NCI-H2029 (cell line): Measurements from ENCODE around the gene LAMA3.
"Not testable (repeated sequence)": the region's sequence is repeated elsewhere in the genome, so short reads cannot be mapped to it uniquely, and the experiment has no call there.

Experiments
- DNase-seq: peaks from one replicate; lab custom pipeline; 2025; lab: John Stamatoyannopoulos, UW

The LAMA3 gene

DNA sequence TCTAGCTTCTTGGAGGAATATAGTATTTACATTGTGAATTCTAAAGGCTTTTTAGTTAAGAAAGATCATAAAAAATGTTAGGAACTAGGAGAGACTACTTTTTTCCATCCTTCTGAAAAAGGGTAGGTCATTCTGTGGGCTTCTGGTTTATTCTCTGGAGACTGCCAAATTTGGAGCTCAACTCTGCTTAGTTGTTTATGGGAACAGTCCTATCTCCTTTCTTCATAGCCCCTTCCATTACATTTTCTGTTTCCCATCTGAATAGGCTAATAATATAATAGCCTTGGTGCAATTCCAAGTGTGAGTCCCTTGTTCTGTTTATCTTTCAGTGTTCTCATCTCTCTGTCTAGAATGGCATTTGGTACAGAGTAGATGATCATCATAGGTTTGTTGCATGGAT, 15.6 kb downstream of the LAMA3 start:
- DNase-seq: no peak

DNA sequence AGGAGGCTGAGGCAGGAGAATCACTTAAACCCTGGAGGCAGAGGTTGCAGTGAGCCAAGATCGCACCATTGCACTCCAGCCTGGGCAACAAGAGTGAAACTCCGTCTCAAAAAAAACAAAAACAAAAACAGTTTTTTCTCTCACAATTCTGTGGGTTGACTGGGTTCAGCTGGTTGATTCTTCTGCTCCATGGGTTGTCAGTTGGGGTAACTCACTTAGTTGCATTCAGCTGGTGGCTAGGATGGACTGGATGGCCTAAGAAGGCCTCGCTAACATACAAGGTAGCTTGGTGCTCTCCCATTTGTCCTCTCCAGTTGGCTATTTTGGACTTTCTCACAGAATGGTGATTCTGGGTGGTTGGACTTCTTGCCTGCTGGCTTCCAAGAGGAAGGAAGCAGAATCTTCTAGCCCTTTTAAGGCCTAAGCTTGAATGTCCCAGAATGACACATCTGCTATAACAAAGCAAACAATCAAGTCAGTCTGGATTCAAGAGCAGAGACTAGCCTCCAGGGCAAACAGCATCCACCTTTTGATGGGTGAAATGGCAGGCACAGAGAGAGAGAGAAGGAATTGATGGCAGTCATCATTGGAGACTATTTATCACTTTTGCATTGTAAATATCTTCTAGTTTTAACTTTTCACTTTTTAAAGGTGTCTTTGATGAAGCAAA, 17.9 kb downstream of the LAMA3 start:
- DNase-seq: no peak

DNA sequence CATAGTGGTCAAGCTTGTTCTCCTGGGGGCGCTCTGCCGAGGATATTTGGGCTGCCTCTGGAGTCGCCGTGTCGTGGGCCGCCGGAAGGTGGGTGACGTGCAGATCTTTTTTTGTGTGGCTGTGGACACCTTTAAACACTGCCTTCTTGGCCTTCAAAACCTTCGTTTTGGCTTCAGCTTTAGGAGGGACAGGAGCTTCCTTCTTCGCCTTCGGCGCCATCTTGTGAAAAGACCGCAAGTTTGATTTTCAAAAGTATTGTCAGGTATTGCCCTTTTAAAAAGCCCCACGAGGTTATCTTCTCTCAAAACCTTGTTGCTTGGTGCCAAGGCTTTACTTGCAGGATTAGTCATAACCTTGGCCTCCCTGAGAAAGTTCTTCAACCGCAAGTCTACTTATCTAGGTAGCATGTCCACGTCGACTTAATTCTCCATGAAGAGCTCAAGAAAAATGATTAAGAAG, 20.8 kb downstream of the LAMA3 start:
- no peak for DNase-seq

DNA sequence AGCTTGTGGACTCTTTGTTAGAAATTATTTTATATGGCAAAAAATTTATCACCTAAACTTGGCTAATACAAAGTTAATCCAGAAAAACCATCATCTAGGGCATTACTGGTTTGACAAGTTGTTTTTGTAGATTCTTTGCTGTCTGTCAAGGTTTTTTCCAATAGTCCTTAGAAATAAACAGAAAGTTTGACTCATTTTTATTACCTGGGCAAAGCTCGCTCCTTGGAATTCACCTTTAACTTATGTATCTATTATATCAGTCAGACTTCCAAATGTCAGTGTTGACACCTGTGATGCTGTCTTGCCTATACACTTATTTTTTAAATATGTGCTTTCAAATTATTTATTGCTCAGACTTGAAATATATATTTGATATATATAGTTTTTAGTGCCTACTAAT, 21.7 kb downstream of the LAMA3 start:
- no peak for DNase-seq

DNA sequence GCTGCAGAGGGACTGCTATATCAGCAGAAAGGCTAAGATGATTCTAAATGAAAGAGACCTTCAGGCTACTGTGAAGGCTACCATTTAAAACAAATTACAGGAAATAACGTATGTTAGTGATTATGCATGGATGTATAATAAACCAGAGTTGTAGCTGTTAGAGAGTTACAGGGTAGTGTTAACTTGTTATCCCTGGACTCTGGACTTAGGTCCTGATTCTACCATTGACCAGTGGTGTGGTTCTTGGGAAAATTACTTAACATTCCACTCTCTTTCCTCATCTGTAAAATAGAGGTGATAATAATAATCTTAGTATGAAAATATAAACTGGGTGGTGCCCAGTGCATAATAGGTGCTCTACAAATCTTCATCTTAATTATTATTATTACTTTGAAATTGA, 22.2 kb downstream of the LAMA3 start:
- no peak for DNase-seq

DNA sequence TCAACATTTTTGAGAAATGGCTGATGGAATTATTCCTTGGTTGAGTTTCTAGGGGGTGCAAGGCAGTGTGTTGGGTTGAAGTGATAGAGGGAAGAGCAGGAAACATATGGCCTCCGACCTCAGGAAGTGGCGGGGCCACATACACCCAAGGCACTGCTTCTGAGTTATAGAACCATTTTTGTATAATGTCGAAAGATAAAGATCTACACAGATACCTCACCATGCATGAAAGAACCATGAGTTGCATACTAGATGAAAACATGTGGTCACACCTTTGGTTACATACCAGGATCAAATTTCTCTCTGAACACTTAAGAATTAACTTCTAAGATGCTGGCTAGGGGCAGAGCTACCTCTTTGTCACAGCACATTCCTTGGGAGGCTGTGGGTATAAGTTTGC, 23.2 kb downstream of the LAMA3 start:
- DNase-seq: no peak

DNA sequence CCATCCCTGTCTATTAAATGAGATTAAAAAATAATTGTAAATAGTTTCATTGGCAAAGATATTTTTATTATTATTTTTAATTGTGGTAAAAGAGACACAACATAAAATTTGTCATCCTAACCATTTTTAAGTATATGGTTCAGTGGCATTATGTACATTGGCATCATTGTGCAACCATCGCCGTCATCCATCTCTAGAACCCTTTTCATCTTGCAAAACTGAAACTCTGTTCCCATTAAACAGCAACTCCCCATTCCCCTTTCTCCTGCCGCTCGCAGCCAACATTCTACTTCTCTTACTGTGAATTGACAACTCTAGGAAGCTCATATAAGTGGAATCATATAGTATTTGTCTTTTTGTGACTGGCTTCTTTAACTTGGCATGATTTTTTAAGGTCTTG, 25.3 kb downstream of the LAMA3 start:
- DNase-seq: no peak

DNA sequence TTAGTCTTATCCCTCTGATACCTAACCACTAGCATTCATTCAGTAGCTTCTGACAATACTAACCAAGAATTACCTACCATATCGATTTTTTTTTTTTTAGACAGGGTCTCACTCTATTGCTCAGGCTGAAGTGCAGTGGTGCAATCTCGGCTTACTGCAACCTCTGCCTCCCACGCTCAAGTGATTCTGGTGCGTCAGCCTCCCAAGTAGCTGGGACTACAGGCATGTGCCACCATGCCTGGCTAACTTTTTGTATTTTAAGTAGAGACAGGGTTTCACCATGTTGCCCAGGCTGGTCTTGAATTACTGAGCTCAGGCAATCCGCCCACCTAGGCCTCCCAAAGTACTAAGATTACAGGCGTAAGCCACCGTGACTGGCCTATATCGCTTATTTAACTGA, 26.8 kb downstream of the LAMA3 start:
- DNase-seq: not testable (repeated sequence)

DNA sequence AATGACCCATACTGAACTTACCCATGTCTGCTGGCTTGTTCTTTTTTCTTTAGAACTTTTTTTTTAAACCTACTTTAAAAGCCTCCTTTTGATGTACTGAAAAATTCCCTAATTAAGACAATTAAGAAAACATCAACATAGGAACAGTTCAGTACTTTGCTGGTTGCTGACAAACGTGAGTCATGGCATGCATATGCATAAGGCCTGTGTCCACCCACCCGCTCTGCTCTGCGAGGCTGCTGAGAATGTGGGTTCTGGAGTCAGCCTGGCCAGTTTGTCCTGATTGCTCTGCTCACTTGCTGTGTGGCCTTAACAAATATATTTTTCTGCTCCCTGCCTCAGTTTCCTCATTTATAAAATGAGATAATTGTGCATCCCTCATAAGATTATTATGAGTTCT, 27.3 kb downstream of the LAMA3 start:
- no peak for DNase-seq

DNA sequence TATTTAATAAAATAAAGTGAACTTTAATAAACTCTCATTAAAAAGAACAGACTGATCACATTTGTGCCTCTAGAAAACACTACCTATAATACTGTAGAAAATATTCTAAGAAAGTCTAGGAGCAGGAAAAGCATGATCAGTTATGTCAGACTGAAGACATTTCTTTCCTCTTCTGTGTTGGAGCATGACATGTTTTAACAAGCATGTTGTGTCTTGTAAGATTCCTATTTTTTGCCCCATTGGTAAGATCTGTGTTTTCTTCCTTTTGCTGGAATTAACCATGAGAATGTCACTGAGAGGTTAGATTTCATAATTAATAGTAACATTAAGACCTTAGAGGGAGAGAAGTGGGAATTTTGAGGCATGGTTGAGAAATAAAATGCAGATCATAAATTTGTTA, 27.7 kb downstream of the LAMA3 start:
- DNase-seq: no peak

DNA sequence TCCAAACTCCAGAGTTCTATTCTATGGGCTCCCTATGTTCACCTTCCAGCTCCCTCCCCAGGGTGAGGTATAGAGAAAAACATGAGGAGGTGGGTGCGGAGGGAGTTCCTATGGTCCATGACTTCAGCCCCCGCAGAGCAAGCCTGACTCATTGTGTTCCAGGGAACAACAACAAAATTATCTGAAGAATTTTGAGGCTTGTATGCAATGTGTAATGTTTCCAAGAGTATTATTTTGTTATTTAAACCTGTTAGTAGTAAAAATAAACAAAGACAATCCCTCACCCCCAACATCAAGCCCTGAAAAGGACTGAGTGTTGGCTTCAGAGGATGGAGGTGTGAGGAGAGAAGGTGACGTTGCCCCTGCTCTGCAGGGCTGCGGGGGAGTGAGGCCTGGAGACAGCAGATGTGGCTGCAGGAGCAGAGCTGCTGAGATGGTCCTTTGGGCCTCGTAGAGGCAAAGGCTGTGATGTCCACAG, 29.0 kb downstream of the LAMA3 start:
- no peak for DNase-seq

DNA sequence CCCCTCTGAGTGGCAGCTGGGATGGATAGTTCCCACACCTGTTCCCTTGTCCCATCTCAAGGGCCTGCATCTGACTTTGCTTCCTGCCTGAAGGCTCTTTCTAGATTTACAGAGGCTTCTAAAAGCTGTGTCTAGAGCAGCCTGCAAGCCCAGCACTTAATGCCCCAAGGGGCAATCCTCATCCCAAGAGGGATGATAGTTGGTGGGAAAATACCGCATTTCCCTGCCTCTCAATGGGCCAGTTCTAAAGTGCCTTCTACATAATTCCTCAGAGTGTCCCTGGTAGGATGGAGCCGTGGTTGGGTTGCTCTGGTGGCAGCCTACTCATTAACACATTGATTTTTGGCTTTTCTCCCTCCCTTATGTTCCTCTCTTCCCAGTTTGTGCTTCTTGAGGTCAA, 29.5 kb downstream of the LAMA3 start:
- no peak for DNase-seq

DNA sequence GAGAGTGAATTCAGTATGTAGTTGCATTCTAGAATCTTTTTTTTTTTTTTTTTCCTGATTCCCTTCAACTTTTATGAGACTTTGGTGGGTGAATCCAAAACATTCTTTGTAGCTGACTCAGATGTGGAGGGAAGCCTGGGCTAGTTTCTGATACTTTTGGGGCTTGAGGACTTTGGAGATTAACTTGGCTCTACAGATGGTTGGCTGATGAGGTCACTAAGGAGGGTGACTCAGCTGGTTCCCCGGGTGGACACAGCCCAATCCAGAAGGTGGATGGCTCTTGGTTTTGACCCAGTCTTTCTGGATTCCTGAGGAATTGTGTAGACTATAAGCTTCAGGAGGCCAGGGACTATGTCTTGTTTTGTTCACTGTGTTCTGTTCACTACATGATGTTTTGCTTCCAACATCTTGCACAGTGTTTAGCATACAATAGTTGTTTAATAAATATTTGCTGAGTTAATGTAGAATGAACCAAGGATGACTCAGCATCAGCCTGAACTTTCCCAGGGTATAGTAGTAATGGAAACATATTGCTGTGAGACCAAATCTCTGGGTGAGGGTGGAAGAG, 30.5 kb downstream of the LAMA3 start:
- DNase-seq: no peak

DNA sequence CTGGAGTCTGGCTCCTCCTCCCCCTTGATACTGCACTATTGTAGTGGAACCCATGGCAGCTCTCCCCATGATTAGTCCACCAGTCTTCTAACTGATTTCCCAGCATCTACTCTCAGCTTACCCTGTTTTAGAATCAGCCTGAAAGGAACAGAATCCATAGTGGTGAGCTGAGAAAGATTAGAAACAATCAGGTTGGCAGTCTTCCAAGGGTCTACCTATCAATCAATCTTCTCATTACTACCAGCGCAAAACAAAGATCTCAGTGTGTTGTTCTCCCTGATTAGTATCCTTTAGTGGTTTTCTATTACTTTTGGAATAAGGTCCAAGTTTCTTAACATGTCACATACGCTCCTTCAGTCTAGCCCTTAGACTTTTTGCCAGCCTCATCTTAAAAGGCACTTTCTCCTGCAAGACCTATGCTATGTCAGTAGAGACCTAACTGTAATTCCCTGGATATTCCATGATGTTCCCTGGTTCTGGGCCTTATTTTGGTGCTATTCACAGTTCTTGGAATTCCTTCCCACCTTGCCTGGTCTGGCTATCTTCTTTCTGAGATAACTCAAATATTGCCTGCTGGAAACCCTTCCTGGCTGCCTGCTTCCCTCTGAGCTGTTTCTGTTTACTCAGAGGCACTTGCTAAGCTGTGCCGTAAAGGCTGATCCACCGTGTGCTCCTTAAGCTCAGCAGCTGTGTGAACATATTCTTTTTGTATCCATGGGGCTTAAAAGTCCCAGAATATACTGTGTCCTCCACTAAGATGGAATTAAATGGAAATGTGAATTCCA, 32.6 kb downstream of the LAMA3 start:
- no peak for DNase-seq

DNA sequence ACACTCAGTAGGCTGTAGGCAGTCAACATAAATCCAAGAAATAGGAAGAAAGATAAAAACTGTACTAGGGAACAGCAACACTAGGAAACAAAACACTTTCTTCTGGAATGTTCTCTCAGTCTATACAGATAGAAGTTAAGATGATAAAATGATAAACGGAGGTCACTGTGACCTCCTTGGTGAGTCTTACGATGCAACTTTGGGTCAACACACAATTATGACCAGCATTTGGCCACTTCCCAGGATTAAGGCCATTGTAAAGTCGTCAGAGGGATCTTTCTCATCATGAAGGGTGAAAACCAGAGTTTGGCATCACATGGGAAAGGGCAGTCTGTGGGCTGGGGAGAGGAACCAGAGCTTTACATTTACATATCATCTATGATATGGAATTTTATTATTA, 33.4 kb downstream of the LAMA3 start:
- DNase-seq: no peak

DNA sequence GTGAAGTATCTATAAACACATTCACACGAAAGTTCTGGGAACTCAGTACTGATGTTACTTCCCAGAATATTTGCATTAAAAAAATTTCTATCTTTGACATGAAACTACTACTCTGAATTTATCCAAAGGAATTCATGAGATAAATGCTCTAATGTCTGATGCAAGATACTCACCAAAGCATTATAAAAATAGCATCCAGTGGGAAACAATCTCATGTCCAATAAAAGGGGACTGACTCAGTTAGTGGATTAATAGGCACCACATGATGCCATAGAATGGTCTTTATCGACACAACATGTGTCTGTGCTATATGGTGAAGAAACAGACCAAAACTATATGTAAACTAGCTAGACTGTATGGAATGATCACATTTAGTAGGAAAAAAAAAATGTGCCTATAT, 33.9 kb downstream of the LAMA3 start:
- no peak for DNase-seq

DNA sequence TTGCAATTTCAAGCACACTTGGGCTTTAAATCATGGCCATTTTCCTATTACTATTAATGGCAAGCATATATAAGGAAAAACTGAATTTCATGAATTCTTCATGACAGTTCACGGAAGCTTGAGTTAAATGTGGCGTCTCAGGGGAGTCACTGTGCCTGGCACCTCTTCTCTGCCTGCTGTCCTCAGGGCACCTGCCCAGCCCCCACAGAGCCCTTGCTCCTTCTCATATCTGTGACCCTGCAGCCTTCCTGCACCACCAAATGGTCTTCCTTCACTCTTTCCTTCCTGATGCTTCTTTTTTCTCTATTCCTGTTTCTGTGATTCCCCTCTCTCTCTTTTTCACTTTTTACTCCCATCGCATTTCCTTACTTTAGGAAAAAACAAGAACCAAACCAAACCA, 35.4 kb downstream of the LAMA3 start:
- no peak for DNase-seq

DNA sequence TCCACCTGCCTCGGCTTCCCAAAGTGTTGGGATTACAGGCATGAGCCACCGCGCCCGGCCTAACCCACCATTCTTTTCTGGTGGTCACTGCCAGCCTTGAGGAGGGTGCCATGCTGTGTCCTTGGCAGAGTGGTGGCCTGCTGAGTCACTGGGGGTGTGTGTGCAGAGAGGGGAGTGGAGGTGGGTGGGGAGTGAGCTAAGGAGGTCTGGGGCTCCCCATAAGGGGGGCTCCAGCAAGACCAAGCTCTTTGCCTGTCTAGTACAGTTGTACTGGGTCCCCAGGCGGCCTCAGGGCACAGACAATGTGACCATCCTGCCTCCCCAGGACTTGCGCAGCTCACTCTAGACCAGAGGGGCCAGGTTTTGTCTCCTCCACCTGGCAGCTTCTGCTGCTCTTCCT, 36.1 kb downstream of the LAMA3 start:
- no peak for DNase-seq

DNA sequence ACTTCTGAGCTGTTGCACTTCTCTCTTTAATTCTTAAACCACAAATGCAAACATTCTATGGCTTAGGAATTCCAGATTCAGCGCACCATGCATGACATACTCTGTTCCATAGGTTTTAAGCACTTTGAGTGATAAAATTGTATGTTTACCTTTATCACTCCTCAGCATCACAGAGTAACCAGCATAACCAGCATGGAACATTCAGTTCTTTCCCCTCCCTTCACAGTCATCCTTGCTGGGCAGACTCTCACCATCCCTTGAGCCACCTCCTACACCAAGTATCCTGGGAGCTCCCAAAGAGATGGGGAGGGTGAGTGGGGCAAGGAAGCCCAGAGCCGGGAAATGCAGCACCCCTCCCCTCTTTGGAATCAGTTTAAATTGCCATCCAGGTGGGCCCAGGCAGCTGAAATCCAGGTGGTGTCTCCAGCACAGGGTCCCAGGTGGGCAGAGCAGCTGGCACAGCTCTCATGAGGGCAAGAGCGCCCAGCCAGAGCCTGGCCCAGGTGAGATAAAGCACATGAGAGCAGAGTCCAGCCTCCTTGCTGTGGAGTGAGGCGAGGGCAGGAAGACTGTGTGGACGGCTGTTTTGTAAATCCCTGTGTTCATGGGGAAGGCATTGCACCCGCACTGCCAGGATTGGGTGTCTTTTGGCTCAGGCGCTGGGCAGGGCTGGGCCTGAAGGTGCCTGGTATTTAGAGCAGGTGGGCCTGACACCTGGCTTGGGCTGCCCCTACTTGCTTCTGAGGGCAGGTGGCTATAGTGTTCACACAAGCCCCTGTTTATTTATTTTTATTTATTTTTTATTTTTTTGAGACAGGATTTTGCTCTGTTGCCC, 36.8 kb downstream of the LAMA3 start:
- no peak for DNase-seq

DNA sequence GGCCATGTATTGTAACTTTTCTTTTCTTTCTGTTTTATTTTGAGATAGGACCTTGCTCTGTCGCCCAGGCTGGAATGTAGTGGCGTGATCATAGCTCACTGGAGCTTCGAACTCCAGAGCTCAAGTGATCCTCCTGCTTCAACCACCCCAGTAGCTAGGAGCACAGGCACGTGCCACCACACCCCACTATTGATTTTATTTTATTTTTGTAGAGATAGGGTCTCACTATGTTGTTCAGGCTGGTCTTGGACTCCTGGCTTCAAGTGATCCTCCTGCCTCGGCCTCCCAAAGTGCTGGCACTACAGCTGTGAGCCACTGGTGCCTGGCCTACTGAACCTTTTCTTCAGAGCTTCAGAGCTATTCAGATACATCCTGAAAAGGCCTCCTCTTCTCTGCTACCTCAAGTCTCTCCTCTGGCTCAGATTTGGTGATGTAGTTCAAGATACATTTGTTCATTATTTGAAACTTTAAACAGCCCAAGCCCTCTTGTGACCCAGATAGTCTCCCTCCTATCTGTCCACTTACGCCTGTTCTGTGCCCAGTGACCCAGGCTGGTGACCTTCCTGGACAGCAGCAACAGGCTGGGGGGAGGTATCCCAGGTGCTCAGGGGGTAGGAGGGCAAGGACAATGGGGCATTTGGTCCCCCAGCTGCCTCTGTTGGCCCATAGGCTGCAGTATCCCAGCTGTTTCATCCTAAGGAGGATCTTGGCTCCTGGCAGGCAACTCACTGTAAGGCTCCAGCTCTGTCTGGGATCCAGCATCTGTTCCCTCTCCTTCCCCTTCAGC, 38.6 kb downstream of the LAMA3 start:
- no peak for DNase-seq

DNA sequence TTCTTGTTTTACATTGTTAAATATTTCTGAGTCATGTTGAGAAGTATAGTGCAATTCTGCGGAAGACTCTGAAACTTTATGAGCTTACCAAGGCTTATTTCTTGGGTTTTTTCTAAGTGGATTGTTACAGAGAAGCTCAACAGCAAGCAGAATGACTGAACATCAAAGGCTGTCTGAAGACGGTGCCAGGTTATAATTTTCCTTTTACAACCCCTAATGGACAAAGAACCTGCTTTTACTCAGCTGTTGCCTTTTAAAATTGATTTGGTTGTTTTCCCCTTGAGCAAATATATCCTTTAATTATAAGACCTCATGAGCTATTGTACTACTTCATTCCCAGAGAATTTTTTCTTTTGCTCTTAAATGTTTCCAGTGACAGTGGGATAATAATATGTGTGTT, 41.6 kb downstream of the LAMA3 start:
- no peak for DNase-seq

DNA sequence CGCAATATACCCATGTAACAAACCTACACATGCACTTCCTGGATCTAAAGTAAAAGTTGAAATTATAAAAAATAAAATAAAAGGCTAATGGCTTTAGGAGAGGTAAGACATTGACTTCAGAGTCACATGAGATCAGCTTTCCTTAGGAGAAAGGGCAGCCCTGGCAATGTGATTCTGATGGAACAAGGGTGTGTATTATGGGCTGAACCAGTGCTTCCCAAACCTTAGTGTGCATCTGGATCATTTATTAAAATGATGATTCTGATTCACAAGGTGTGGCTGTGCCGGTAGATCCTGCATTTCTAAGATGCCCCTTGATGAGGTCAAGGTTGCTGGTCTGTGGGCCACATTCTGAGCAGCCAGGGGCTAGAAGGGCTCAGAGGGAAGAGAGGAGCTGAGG, 42.6 kb downstream of the LAMA3 start:
- DNase-seq: no peak
